HG03175 (cell line): Measurements from ENCODE around the gene TP53TG5.

Source experiments
- ATAC-seq: cut with Tn5 transposase; IDR thresholded peaks from one replicate; pipeline ENCODE4 v1.9.1; 2021; ENCODE audit warnings: mild to moderate bottlenecking, moderate library complexity; ENCODE audit not compliant: unreplicated experiment

The TP53TG5 gene

GRCh38 chr20:45347297-45347935 is 30.7 kb downstream of the TP53TG5 start:
- ATAC-seq: no peak

DNA sequence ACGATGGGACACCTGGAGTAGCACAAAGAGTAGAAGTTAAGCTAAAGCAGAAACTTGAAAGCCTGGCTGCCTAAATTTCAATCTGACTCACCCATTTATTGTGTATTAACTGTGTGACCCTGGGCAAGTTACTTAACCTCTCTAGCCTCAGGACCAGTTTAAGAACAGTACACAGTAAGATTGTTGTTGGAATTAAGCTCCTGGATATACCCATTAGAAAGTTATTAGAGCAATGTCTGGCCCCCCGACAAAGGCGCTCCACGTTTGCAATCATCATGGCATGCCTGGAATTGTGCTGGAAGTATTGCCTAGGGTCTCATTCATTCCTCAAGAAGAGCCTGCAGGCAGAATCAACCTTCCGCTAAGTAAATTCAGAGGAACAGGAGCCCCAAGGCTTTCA is 31.3 kb downstream of the TP53TG5 start:
- ATAC-seq: no peak

GRCh38 chr20:45346291-45346718 is 31.8 kb downstream of the TP53TG5 start:
- no peak for ATAC-seq

DNA sequence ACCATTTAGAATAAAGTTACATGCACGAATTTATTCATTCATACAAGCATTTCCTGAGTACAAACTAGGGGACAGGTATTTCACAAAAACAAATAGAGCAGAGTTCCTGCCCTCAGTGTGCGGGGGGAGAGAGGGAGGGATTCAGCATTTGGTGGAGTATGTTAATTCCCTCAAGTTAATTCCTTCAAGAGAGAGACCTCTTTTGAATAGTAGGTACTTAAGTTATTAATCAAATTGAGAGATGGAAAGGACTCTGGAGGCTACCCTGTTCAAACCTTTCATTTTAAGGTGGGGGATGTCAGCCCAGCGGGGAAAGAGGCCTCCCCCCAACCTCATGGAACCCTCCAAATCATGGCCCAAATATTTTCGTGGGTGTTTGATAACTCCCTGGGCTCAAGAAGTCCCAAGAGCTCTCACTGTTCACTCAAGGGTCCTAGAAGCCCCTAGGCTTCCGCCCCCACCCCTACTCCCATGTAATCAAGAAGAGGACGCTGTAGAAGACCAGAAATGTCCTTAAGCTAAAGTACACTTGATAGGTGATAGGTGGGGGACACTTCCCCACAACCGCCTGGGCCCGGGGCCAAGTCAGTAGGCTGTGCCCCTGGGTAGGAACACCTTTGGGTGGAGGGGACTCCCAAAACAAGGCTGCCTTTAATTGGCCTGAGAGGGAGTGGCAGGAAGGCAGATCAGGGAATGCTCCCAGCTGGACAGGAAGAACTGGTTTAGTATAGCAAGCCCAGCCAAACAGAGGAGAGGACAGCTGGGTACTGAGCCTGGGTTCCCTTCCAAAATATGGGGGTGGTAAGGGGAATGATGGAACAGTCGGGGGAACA is 32.8 kb downstream of the TP53TG5 start:
- no peak for ATAC-seq

GRCh38 chr20:45344168-45344860 is 33.8 kb downstream of the TP53TG5 start:
- no peak for ATAC-seq

DNA sequence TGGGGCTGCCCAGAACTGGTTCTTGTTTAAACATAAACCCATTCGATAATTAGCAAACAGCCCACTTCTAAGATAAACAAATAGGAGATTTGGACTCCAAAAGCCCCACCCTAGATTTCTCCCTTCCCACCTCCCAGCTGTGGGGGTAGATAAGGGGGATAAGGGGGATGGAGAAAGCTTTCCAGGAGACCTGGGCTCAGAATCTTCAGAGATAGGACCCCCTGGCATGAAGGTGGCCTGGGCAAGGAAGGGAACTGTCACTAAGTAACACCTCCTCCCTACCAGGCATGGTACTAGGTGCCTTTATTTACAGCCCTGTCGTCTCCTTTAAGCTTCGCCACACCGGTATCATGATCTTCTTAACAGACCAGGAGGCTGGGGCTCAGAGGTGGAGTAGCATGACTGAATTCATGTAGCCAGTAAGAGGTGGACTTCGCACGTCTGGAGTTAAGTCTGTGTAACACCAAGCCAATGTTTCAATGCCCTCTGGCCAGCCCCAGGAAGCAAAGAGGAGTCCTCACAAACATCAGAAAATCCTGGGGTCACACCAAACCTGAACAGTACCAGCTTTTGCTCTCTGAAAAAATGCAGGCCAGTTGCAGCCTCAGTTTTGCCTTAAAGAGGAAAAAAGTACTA is 34.5 kb downstream of the TP53TG5 start:
- ATAC-seq: no peak

DNA sequence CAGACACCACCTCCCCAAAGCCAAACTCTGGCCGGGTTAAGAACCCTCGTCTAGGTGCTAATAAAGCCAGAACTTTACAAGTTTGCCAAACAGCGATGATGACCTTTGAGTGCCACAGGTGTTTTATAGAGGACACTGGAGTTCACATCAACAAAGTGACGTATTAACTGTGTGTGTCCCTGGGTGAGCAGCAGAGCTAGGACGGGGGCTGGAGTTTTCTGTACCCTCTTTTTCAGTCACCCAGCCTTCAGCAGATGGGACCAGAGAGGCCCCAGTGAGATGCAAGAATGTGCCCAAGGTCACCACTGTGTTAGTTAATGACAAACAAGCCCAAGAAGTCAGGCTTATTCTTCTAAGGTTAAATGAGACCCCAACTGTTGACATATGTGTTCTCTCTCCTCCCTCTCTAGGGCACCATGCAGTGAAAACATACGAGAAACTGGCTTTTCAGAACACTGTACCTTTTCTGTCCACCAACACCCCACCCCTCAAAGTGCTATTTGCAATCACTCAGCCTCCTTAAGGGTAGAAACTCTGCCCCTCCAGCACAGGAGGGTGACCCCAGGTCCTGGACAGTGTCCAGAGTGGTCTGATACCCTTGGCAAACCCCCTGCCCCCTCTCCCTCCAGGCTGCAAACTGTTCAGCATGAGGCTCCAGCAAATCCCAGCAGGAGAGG is 35.1 kb downstream of the TP53TG5 start:
- no peak for ATAC-seq

GRCh38 chr20:45341939-45342854 is 35.9 kb downstream of the TP53TG5 start:
- no peak for ATAC-seq

- ATAC-seq: no peak
Observed at GRCh38 chr20:45341579-45341938, 36.6 kb downstream of the TP53TG5 start.

- ATAC-seq: no peak
Observed at GRCh38 chr20:45340951-45341350, 37.2 kb downstream of the TP53TG5 start.

DNA sequence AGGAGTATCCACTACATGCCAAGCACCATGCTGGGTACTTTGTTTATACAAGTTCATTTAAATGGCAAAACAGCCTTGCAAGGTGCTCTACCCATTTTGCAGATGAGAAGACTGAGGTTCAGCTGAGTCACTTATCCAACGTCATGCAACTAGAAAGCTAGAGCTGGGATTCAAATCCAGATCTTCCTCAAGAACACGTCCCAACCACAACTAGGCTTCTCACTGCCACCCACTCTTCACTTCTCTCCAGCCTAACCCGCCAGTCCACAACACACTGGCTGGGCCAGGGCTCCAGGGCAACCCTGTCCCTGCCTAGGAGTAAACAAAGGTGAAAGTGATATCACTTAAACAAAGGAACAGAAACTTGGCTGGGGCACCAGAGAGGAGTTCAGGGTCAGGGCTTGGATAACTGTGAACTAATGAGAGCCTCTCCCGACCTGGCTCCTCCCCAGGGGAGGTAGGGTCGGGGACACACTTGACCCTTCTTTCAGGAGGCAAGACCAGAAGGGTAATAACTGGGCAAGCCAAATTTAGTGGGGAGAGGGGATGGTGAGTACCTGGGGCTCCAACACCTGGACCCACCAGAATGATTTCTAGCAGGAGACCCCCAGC is 37.8 kb downstream of the TP53TG5 start:
- no peak for ATAC-seq

DNA sequence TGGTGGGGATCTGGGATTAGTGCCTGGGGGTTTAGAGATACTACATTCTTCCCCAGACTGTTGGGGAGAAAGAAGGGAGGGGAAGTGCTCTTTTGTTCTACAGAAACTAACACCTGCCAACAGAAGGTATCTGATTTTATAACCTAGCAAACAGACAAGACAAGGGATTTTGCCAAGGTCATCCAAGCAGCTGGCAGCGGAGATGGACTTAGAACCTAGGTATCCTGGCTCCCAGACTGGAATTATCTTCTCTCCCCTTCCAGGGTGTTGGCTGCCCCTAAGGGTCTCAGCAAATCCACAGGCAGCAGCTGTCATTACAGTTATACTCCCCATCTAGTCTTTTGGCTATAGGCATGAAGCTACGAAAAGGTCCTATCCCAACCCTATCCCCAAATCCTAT is 38.3 kb downstream of the TP53TG5 start:
- no peak for ATAC-seq

DNA sequence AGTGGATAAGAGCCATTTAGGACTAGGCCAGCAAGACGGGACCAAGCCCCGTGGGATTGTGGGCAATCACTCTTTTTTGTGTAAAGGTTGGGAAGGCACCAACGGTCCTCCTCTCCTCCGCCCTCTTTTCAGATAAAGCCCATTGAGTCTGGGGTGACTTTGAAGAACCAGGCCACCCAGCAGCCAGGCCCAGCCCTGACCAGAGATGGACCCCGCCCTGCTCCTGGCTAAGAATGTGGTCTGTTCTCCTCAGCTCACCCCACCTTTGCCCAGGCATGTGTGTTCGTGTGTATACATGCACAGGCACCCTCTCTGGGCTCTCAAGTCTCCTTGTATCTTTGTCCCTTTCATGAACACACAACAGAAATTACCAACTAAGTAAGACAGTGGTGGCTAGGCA is 39.0 kb downstream of the TP53TG5 start:
- no peak for ATAC-seq

DNA sequence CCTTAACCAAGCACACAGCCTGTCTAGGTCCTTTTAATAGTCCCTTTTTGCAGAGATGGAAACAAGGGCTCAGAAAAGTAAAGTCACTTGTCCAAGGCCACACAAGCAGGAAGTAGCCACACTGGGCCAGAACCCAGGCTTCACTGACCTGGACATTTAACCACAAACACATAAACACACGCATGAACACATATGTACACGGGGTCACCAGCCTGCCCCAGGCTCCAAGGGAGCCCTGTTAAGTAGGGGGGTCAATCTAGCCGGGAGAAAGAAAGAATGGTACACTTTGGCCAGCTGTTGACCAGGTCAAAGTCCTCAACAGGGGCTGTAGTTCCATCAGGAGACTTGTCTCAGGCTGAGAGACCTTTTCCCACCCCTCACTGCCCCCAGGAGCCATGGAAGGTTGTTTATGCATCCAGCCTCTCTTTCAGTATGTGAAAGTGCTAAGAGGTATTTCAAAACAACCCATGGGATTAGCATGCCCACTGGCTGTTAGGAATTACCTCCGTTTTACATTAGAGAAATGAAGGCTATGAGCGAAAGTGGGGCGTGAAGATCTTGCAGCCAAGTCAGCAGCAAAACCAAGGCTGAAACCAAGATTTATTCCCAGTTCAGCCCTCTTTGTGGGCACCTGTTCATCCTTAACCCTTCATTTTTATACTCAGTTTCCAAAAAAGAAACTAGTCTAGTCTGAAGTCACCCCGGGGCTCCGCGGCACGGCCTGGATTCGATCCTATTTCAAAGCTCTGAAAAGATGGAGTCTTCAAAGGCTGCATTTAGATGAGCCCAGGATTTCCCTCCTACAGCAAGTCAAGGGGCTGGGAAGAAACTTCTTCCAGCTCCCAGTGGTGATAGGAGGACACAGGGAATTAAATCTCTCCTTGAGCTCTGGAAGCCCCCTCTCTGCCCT is 39.7 kb downstream of the TP53TG5 start:
- no peak for ATAC-seq

DNA sequence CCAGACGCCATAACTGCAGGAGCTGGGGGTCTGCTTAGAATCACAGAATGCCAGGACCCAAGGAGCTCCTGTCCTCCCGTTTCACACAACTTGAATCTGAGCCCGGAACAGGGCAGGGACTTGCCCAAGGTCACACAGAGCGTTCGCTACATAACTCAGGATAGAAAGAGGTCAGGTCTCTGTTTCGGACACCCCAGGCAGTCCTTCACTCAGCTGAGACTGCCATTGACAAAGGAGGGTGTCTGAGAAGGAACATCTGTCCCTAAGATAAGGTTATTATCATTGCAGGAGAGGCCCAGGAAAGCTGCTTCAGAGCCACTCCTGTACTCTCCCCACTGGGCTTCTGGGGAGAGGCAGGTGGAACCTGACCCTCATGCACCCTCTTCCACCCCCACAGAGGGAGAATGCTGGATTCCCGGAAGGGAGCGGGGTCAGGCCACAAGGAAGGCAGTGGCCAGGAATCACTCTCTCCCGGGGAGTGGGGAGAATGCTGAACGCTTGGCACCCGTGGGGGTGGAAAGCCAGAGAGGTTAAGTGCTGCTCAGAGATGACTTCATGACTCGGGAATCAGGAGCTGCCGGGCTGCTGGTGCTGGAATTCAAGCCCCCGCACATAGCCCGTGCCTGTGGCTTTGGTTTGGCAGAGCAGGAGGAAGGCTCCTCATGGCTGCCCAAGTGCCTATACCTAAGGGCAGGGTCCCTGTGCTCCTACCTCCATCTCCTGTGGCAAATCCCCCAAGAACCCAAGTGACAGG is 40.6 kb downstream of the TP53TG5 start:
- no peak for ATAC-seq

DNA sequence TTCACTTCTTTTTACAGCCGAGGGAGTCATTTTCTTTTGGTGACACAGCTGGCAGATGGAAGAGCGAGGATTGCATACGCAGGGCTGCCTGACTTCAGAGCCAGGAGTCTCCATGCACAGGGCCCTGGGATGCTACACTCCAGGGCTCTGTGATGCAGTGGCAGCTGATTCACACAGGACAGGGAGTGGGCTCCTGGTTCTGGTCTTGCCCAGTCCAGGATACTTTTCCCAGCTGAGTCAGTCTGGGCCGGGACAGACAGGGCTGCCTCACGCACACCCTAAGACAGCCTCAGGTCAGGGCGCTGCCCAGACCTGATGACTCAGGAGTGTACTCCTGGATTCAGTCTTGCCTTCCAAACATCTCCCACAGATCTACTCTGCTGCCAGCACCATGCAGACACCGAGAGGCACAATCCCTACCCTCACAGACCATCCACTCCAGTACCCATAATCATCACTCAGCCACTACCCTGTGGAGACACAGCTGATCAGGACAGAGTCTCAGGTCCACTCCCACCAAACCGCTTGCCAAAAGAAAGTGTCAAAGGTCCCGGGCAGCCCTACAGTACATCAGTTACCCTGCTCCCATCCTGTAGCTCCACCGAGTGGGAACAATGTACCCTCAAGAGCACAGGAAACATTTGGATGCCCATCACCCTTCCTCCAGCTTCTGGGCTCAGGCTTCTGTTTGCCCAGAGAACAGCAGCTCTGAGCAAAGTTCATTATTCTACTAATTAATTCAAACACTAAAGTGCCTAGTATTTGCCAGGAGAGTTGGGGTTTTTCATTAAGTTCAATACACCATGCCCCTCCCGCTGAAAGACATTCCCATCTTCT is 41.4 kb downstream of the TP53TG5 start:
- ATAC-seq: no peak

- ATAC-seq: no peak
Observed at GRCh38 chr20:45330476-45330875, 47.6 kb downstream of the TP53TG5 start.
